GM12891 (cell line): ENCODE data around the gene ST8SIA5.

ENCODE experiments used
- DNase-seq: peaks from one replicate; pipeline ENCODE4 v3.0.0; 2011; ENCODE audit warnings: low spot score; ENCODE audit not compliant: insufficient read length
- FAIRE-seq: peaks from 2 replicates; lab custom pipeline; 2011; peaks lifted over from hg19 to GRCh38; lab: Jason Lieb, UNC
- PAX5 ChIP-seq: IDR thresholded peaks from 2 replicates; pipeline ENCODE4 v1.6.1; 2011; ENCODE audit warnings: low read length, moderate library complexity, mild to moderate bottlenecking; ENCODE audit not compliant: insufficient read depth, severe bottlenecking
- POLR2A ChIP-seq: IDR thresholded peaks from 2 replicates; pipeline ENCODE4 v1.6.1; 2011; ENCODE audit warnings: low read depth, low read length, control low read depth
- POLR2AphosphoS5 ChIP-seq: IDR thresholded peaks from 2 replicates; pipeline ENCODE4 v1.6.1; 2011; ENCODE audit warnings: low read depth, low read length, control low read depth
- POU2F2 ChIP-seq: IDR thresholded peaks from 2 replicates; pipeline ENCODE4 v1.6.1; 2011; ENCODE audit warnings: low read depth, mild to moderate bottlenecking, control low read depth, low read length, moderate library complexity
- SPI1 ChIP-seq: IDR thresholded peaks from 2 replicates; pipeline ENCODE4 v1.6.1; 2011; ENCODE audit warnings: low read depth, low read length, control low read depth
- TAF1 ChIP-seq: IDR thresholded peaks from 2 replicates; pipeline ENCODE4 v1.6.1; 2011; ENCODE audit warnings: low read depth, low read length, control low read depth

ST8SIA5 gene

DNA sequence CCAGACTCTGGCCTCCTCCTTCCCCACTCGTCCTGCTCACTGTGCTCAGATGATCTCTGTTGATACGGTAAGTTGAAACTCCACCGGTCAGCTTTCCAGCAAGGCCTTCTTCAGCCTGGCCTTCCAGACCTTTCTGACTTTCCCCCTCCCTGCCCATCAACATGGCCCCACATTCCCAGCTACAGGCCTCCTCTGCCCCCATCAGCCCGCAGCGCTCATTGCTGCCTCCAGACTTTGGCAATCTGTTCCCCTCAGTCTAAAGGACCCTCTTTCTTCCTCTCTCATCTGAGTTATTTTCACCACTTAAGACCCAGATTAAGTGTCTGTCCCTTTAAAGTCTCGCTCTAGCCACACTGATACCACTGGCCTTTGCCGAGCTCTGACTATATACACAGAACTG, 110.4 kb downstream of the ST8SIA5 start:
- TF ChIP-seq POU2F2 (no peak), SPI1 (no peak), POLR2AphosphoS5 (no peak), TAF1 (no peak), PAX5 (no peak), POLR2A (no peak)
- no peak for FAIRE-seq
- no peak for DNase-seq

DNA sequence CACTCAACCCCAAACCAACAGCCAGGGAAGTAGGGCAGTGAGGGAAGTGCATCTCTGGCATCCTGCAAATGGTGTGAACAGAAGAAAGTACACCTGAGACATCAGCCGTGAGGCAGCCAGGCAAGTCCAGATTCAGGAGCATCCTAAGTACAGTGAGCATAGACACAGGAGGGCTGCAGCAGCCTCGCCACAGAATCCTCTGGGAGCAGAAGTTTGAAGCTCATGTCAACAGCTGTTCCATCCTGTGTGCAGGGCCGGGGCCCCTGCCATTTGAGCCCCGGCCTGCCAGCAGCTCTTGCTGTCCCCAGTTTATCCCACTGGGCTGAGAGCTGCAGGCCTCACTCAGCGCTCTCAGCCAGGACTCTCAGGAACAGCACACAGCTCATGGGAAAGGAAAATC, 114.3 kb downstream of the ST8SIA5 start:
- no peak for TF ChIP-seq PAX5
- no peak for TF ChIP-seq TAF1
- no peak for TF ChIP-seq POU2F2
- no peak for TF ChIP-seq SPI1
- TF ChIP-seq POLR2AphosphoS5: no peak
- no peak for TF ChIP-seq POLR2A
- no peak for DNase-seq
- no peak for FAIRE-seq

DNA sequence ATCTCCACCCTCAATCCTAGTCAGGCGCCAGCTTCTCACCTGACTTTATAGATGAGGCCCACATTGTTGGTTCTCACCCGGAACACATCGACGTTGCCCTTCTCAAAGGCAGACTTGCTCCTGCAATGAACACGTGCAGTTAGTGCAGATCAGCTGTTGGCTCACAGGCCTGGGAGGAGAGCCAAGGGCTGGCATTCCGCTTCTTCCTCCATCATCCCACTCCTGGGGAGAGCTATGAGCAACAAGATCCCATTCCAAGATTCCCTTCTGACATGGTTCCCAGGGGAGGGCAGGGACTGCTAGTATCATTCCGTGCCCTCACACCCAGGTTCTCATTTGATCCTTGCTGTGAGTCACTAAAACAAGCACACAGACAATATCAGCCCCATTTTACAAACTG, 114.9 kb downstream of the ST8SIA5 start:
- TF ChIP-seq POLR2AphosphoS5 (no peak), SPI1 (no peak), POLR2A (no peak), PAX5 (no peak)
- FAIRE-seq (no peak), DNase-seq (no peak)

DNA sequence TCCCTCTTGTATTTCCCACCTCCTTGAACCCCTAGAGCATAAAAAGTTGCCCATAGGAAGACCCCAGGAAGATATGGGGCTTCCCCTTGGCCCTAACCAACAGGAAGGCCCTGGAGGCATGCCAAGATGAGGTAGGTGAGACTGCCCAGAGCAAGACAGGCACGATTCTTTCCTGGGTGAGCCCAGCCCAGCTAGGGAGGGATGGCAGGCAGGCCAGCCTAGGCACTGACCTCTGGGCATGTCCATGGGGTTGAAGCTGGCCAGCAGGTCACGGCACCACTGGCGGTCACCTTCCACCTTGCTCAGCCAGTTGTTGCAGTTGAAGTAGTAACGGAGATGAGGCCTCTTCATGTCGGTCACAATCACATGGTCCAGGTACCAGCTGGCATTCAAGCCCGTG, 117.5 kb downstream of the ST8SIA5 start:
- FAIRE-seq: no peak
- no peak for DNase-seq
- TF ChIP-seq SPI1: no peak
- TF ChIP-seq POU2F2: no peak
- no peak for TF ChIP-seq POLR2AphosphoS5
- TF ChIP-seq POLR2A: no peak
- TF ChIP-seq TAF1: no peak
- TF ChIP-seq PAX5: no peak

DNA sequence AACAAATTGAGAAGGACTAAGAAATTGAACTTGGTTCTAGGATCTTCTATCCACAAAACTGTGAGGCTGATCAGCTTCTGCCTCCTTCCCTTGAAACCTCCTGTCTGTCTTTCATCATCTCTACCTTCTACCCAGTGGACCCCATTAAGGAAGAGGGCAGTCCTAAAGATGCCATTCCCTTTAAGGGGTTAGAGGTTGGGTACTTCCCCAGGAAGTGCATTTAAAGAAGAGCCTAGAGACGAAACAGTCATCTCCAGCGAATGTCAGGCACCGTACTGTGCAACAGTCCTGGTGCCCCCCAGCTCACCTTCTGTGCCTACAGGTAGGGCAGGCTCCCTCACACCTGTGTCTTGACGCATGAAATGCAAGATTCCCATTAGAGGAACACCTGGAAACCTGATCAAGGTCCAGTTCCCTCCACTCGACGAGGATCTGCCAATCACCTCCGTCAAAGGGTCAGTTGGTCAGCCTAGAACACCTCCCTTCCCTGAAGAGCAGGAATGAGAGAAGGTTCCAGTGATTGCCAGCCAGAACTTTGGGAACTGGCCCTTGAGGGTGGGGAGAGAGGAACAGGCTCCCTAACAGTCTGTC, 120.7 kb downstream of the ST8SIA5 start:
- DNase-seq: no peak
- FAIRE-seq: no peak
- TF ChIP-seq POLR2A: no peak
- no peak for TF ChIP-seq POLR2AphosphoS5
- TF ChIP-seq PAX5: no peak
- no peak for TF ChIP-seq SPI1
- TF ChIP-seq POU2F2: no peak
- no peak for TF ChIP-seq TAF1

DNA sequence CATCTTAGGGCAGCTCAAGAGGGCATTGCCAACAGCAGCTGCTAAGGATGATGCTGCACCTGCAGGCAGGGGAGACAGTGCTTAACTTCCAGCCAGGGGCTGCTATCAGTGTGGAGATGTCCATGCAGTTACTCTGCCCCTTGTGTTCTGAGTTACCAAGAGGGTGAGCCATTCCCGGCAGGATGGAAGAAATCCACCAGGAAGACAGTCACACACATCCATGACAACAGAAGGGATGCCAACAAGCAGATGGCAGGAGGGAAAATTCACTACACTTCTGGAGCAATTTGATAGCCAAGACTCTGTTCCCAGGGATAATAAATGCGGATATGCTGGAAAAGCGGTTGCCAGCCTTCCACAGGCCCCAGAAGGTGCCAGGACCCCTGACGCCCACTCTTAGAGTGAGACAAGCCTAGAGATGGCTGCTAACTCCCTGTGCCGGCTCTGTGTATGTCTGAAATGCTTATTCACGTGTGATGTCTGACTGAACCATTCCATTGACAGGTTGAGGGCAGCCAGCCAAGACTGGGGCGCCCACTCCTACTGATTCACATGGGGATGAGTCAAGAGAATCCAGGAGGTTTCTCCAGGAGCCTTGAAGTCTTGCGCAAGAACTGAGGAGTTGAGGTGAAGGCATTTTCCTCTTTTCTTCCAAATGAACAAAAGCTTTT, 124.3 kb downstream of the ST8SIA5 start:
- TF ChIP-seq SPI1: no peak
- TF ChIP-seq TAF1: no peak
- no peak for TF ChIP-seq POU2F2
- TF ChIP-seq POLR2A: no peak
- no peak for TF ChIP-seq PAX5
- no peak for TF ChIP-seq POLR2AphosphoS5
- DNase-seq (no peak), FAIRE-seq (no peak)

DNA sequence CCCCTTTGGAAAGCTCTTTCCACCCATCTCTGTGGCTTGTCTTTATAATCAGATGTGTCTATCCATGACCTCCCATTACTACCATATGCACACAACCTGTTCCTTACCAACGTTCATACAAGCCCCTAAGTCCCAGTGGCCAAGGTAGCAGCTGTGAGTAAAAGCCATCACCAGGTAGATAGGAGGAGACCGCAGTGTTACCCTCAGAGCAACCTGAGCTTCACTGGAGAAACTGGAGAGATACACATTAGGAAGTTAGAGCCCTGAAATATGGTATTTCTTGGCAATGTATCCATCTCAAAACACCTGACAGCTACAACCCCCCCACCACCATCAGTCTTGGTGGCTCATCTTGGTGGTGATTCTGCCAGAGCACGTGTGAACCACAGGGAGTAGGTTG, 125.9 kb downstream of the ST8SIA5 start:
- FAIRE-seq: no peak
- no peak for DNase-seq
- TF ChIP-seq POLR2A (no peak), SPI1 (no peak), POLR2AphosphoS5 (no peak), TAF1 (no peak), PAX5 (no peak), POU2F2 (no peak)

DNA sequence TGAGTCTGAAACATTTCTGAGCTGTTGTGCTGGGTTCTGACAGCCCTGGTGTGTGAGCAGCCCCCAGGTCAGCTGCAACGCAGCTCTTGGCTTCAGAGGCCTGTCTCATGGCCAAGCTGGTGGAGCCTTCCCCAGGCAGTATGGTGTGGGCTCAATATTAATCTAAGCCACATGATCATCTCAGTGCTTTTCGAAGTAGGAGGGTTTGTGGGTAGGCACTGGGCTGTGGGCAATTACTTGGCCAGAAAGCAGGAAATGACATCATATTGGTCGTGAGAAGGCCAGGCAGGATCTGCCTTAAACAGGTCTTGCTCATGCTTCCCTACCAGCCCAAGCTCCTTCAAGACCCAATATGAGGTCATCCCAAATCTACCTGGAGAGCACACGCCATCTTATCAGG, 126.7 kb downstream of the ST8SIA5 start:
- DNase-seq: no peak
- TF ChIP-seq POLR2AphosphoS5: no peak
- no peak for FAIRE-seq

DNA sequence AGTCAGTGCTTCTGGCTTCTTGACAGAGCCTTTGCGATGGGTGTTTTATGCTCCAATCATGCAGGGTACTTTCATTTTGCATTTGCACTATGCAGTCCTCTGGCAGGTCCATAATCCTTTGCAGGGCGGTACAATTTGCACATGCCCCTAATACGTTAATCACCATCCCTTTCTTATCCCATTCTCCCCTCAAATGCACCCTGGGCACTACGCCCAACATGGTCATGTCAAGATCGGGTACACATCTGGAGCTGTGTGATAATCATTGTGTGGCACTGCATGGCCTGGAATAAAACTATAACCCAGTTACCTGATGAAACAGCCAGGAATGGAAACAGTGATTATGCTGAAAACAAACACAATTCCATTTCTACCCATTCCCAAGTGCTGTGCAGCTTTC, 127.5 kb downstream of the ST8SIA5 start:
- DNase-seq (no peak), FAIRE-seq (no peak)
- TF ChIP-seq TAF1 (no peak), SPI1 (no peak), POLR2AphosphoS5 (no peak), PAX5 (no peak), POLR2A (no peak)

DNA sequence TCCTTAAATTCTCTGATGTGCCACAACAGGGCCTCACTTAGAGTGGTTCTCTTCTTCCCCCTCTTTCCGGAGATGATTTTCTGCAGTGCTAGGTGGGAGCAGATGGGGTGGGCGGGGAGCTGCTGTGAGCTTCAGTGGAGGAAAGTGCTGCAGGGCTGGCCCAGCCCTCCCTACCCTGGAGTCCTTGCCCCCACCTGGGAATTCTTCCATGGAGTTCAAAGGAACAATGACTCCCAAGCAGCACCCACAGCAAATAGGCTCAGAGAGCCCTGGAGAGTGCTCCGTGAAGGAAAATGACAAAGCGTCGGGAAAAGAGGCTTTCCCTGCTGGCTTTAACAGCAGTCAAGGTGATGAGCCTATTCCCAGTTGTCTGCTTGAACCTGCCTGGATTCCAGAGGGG, 128.6 kb downstream of the ST8SIA5 start:
- DNase-seq (no peak), FAIRE-seq (no peak)
- TF ChIP-seq TAF1 (no peak), PAX5 (no peak)
